H1 (cell line): ENCODE measurements around the gene ATP7B.

Experiments
- BACH1 ChIP-seq: IDR thresholded peaks from 2 replicates; pipeline ENCODE4 v1.6.1; 2012; ENCODE audit warnings: low read length, improper control_type of control experiment
- CREB1 ChIP-seq: IDR thresholded peaks from 2 replicates; pipeline ENCODE4 v1.6.1; 2012; ENCODE audit warnings: inconsistent platforms
- EP300 ChIP-seq, 2 experiments: IDR thresholded peaks; 1 replicate in 1 of 2; 2 replicates in 1 of 2; pipeline ENCODE4 v1.6.1; 2011 to 2012; ENCODE audit warnings: low read depth in 2 of 2, low read length in 2 of 2, mild to moderate bottlenecking in 2 of 2, borderline replicate concordance in 1 of 2, inconsistent platforms in 1 of 2, moderate library complexity in 1 of 2
- GTF2F1 ChIP-seq: IDR thresholded peaks from 2 replicates; pipeline ENCODE4 v1.6.1; 2012; ENCODE audit warnings: low read depth, low read length, improper control_type of control experiment, borderline replicate concordance
- POLR2A ChIP-seq, 2 experiments: IDR thresholded peaks; 1 replicate in 1 of 2; 2 replicates in 1 of 2; pipeline ENCODE4 v1.6.1; 2011; ENCODE audit warnings: low read depth in 2 of 2, low read length in 2 of 2, mild to moderate bottlenecking in 2 of 2; ENCODE audit errors: control extremely low read depth in 1 of 2
- POLR2AphosphoS5 ChIP-seq: IDR thresholded peaks from 2 replicates; pipeline ENCODE4 v1.6.1; 2011; ENCODE audit warnings: low read depth, low read length
- SRF ChIP-seq: IDR thresholded peaks from 2 replicates; pipeline ENCODE4 v1.6.1; 2011; ENCODE audit warnings: mild to moderate bottlenecking, low read depth, low read length, moderate library complexity
- TF ChIP-seq, protein P1 (sequence below), 3 experiments: IDR thresholded peaks; 1 replicate in 2 of 3; 2 replicates in 1 of 3; pipeline versions ENCODE4 v1.5.1 to v1.6.1; 2011; ENCODE audit warnings: low read length in 3 of 3, mild to moderate bottlenecking in 3 of 3, inconsistent platforms in 2 of 3, low read depth in 1 of 3, moderate library complexity in 1 of 3; ENCODE audit not compliant: insufficient read depth in 1 of 3; ENCODE audit errors: control extremely low read depth in 1 of 3
- TF ChIP-seq, protein P2 (sequence below): IDR thresholded peaks from 2 replicates; pipeline ENCODE4 v1.6.1; 2012; ENCODE audit warnings: inconsistent platforms

GRCh38 chr13:51887468-51887867 lies 123.8 kb downstream of the ATP7B start:
- TF ChIP-seq POLR2A (IDR thresholded peaks at IDR 0.05; ENCODE audit: control extremely low read depth in 1 of 2, low read depth in 2 of 2, low read length in 2 of 2) (no peak), SRF (no peak), POLR2AphosphoS5 (no peak), BACH1 (no peak), EP300 (IDR thresholded peaks at IDR 0.05; ENCODE audit: borderline replicate concordance in 1 of 2, low read depth in 2 of 2, low read length in 2 of 2) (no peak), GTF2F1 (no peak), CREB1 (no peak)
- TF ChIP-seq, protein P1, sequence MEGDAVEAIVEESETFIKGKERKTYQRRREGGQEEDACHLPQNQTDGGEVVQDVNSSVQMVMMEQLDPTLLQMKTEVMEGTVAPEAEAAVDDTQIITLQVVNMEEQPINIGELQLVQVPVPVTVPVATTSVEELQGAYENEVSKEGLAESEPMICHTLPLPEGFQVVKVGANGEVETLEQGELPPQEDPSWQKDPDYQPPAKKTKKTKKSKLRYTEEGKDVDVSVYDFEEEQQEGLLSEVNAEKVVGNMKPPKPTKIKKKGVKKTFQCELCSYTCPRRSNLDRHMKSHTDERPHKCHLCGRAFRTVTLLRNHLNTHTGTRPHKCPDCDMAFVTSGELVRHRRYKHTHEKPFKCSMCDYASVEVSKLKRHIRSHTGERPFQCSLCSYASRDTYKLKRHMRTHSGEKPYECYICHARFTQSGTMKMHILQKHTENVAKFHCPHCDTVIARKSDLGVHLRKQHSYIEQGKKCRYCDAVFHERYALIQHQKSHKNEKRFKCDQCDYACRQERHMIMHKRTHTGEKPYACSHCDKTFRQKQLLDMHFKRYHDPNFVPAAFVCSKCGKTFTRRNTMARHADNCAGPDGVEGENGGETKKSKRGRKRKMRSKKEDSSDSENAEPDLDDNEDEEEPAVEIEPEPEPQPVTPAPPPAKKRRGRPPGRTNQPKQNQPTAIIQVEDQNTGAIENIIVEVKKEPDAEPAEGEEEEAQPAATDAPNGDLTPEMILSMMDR (IDR thresholded peaks at IDR 0.05; ENCODE audit: control extremely low read depth in 1 of 3, insufficient read depth in 1 of 3, low read depth in 1 of 3, low read length in 3 of 3), result no peak
- TF ChIP-seq, protein P2, sequence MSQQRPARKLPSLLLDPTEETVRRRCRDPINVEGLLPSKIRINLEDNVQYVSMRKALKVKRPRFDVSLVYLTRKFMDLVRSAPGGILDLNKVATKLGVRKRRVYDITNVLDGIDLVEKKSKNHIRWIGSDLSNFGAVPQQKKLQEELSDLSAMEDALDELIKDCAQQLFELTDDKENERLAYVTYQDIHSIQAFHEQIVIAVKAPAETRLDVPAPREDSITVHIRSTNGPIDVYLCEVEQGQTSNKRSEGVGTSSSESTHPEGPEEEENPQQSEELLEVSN, result no peak
